Measurements from ENCODE around the gene UBA5.

UBA5 gene

DNA sequence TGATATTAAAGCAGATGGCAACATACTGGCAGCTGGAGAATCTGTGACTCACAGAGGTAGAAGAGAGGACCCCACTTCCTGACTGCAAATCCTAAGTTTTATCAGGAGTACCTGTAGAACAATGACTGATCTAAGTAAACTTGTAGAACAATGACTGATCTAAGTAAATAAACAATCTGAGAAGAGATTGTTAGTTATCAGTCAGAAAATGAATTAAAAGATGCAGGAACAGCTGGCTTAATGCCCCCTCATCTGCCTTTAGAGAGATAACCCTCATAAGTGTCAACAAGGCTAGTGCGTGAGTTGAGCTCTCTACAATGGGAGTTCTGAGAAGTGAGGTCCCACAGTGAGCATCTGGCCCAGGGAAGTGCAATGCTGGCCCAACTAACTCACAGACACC lies 15.1 kb upstream of the UBA5 start:
- Histone ChIP-seq H3K36me3 (ENCODE audit: insufficient read depth, low read length) (no peaks in the 10 kb centered on the region), H3K79me2 (ENCODE audit: insufficient read depth, low read length) (no peaks in the 10 kb centered on the region), H3K4me1 (ENCODE audit: insufficient read depth, low read length, severe bottlenecking) (no peaks in the 10 kb centered on the region), H3K9me3 (ENCODE audit: low read length) (no peaks in the 10 kb centered on the region), H3F3A (ENCODE audit: insufficient read depth, low read length) (no peaks in the 10 kb centered on the region), H2AFZ (ENCODE audit: low read length) (no peak overlapping the region), H3K27me3 (ENCODE audit: insufficient read depth, low read length) (no peaks in the 10 kb centered on the region), H3K4me2 (ENCODE audit: low read length) (no peak overlapping the region), H4K20me1 (ENCODE audit: insufficient read depth, low read length) (no peaks in the 10 kb centered on the region), H3K9ac (ENCODE audit: low read length) (no peak overlapping the region), H3K4me3 (ENCODE audit: low read depth, low read length, poor library complexity, severe bottlenecking) (no peak overlapping the region), H3K9me2 (ENCODE audit: low read depth, low read length) (no peaks in the 10 kb centered on the region), H3K27ac (ENCODE audit: low read depth, low read length, poor library complexity, severe bottlenecking) (no peak overlapping the region)
- TF ChIP-seq CTCF (IDR thresholded peaks at IDR 0.05; ENCODE audit: low read length) (no peak), EZH2 (IDR thresholded peaks at IDR 0.05; ENCODE audit: borderline replicate concordance, low read length) (no peak)

GRCh38 chr3:132650153-132650552 lies 10.0 kb upstream of the UBA5 start:
- H3F3A ChIP-seq (ENCODE audit: insufficient read depth, low read length): no peaks in the 10 kb centered on the region
- H3K27me3 ChIP-seq (ENCODE audit: insufficient read depth, low read length): no peaks in the 10 kb centered on the region
- no peak overlapping the region for H3K9ac ChIP-seq (ENCODE audit: low read length)
- no peak overlapping the region for H3K27ac ChIP-seq (ENCODE audit: low read depth, low read length, poor library complexity, severe bottlenecking)
- TF ChIP-seq CTCF (IDR thresholded peaks at IDR 0.05; ENCODE audit: low read length): no peak
- H3K9me2 ChIP-seq (ENCODE audit: low read depth, low read length): no peaks in the 10 kb centered on the region
- no peaks in the 10 kb centered on the region for H3K4me1 ChIP-seq (ENCODE audit: insufficient read depth, low read length, severe bottlenecking)
- H3K79me2 ChIP-seq (ENCODE audit: insufficient read depth, low read length): no peaks in the 10 kb centered on the region
- no peaks in the 10 kb centered on the region for H3K9me3 ChIP-seq (ENCODE audit: low read length)
- H3K36me3 ChIP-seq (ENCODE audit: insufficient read depth, low read length): no peaks in the 10 kb centered on the region
- no peak overlapping the region for H2AFZ ChIP-seq (ENCODE audit: low read length)
- H3K4me2 ChIP-seq (ENCODE audit: low read length): no peak overlapping the region
- no peak overlapping the region for H3K4me3 ChIP-seq (ENCODE audit: low read depth, low read length, poor library complexity, severe bottlenecking)
- H4K20me1 ChIP-seq (ENCODE audit: insufficient read depth, low read length): no peaks in the 10 kb centered on the region

DNA sequence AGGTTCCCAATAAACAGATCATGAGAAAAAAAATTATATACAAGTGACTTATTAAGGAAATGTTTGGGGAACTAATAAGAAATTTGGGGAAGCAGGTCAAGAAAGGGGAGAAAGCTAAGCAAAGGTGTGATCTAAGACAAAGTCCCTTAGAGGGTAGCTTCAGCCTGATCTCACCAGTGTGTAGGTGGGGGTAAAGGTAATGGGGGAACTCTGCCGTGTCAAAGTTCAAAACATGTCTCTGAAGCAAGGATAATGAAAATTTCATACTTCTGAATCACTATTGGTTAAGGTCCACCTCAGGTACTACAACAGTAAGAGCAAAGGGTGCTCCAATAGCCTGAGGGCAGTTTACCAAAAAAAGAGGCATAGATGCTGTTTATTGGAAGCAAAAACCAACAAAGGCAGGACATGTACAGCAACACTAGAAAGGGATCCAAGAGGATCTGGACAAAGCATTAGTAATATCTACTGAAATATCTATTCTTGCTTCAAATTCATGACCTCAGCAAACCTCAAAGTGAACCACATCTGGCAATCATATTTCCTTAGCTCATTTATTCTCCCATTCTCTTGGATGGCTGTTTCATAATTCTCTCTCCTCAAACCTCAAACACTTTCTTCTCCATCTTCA lies 7.4 kb upstream of the UBA5 start:
- Histone ChIP-seq H3K4me2 (ENCODE audit: low read length) (no peak overlapping the region), H2AFZ (ENCODE audit: low read length) (no peak overlapping the region)
- TF ChIP-seq EZH2 (IDR thresholded peaks at IDR 0.05; ENCODE audit: borderline replicate concordance, low read length) (no peak), CTCF (IDR thresholded peaks at IDR 0.05; ENCODE audit: low read length) (no peak)

More for the DNA sequence above, 7.4 kb upstream of the UBA5 start:
- Histone ChIP-seq H3K4me3 (ENCODE audit: low read depth, low read length, poor library complexity, severe bottlenecking) (no peak overlapping the region), H3F3A (ENCODE audit: insufficient read depth, low read length) (no peaks in the 10 kb centered on the region), H3K9me3 (ENCODE audit: low read length) (no peaks in the 10 kb centered on the region), H3K9ac (ENCODE audit: low read length) (no peak overlapping the region), H3K27ac (ENCODE audit: low read depth, low read length, poor library complexity, severe bottlenecking) (no peak overlapping the region), H3K27me3 (ENCODE audit: insufficient read depth, low read length) (no peaks in the 10 kb centered on the region), H4K20me1 (ENCODE audit: insufficient read depth, low read length) (no peaks in the 10 kb centered on the region), H3K36me3 (ENCODE audit: insufficient read depth, low read length) (no peaks in the 10 kb centered on the region), H3K9me2 (ENCODE audit: low read depth, low read length) (no peaks in the 10 kb centered on the region), H3K4me1 (ENCODE audit: insufficient read depth, low read length, severe bottlenecking) (no peaks in the 10 kb centered on the region), H3K79me2 (ENCODE audit: insufficient read depth, low read length) (no peaks in the 10 kb centered on the region)
